Measurements from ENCODE around the gene CEP41. TPM values are rescaled to one million over a fixed set of nuclear protein-coding genes. Genes with fewer than 3 reads are reported as not detected.

The CEP41 gene
- total and polyA plus RNA-seq, 2 experiments from 2014 or later, result 17.4 to 25.0 TPM

GRCh38 chr7:130410868-130411541 is 29.8 kb downstream of the CEP41 start:
- Mint-ChIP-seq H3K36me3 (ENCODE audit: low read depth) (no peaks in the 10 kb centered on the region), H3K27me3 (ENCODE audit: insufficient read depth, low read depth, poor library complexity) (no peaks in the 10 kb centered on the region), H3K27ac (no peak overlapping the region), H3K9me3 (no peaks in the 10 kb centered on the region), H3K4me1 (no peaks in the 10 kb centered on the region), H3K4me3 (no peak overlapping the region)
- Histone ChIP-seq H3K4me2 (no peak overlapping the region), H3K9me2 (ENCODE audit: insufficient read depth) (no peaks in the 10 kb centered on the region), H3K4me3 (no peak overlapping the region), H2AFZ (no peak overlapping the region), H3K4me1 (ENCODE audit: insufficient read depth) (no peaks in the 10 kb centered on the region), H3K79me2 (replicated peaks; ENCODE audit: insufficient read depth) (no peaks in the 10 kb centered on the region), H3F3A (replicated peaks; ENCODE audit: low read depth) (no peaks in the 10 kb centered on the region), H3K36me3 (ENCODE audit: insufficient read depth) (no peaks in the 10 kb centered on the region), H4K20me1 (replicated peaks; ENCODE audit: insufficient read depth) (no peaks in the 10 kb centered on the region), H3K27ac (ENCODE audit: low read depth) (no peak overlapping the region), H3K27me3 (ENCODE audit: insufficient read depth) (no peaks in the 10 kb centered on the region)
- DNase-seq (ENCODE audit: low spot score) (no peak), ATAC-seq (no peak)
- no peak for TF ChIP-seq JUNB (IDR thresholded peaks at IDR 0.05; ENCODE audit: unreplicated experiment)
- no peak for TF ChIP-seq ZNF462 (CRISPR knock-in tag; IDR thresholded peaks at IDR 0.05)
- TF ChIP-seq ETS1 (IDR thresholded peaks at IDR 0.05), result no peak
- no peak for TF ChIP-seq CREB1 (CRISPR knock-in tag; IDR thresholded peaks at IDR 0.05; ENCODE audit: low read depth)
- no peak for TF ChIP-seq EZH2 (IDR thresholded peaks at IDR 0.05; ENCODE audit: low read depth, unreplicated experiment)
- no peak for TF ChIP-seq REST (IDR thresholded peaks at IDR 0.05; ENCODE audit: unreplicated experiment)
- TF ChIP-seq STAT1 (IDR thresholded peaks at IDR 0.05; ENCODE audit: unreplicated experiment), result no peak
- no peak for TF ChIP-seq ZNF331 (CRISPR knock-in tag; IDR thresholded peaks at IDR 0.05; ENCODE audit: low read depth)
- no peak for TF ChIP-seq EZH2phosphoT487 (IDR thresholded peaks at IDR 0.05; ENCODE audit: unreplicated experiment)
- TF ChIP-seq POLR2AphosphoS5 (IDR thresholded peaks at IDR 0.05; ENCODE audit: low read depth), result no peak

Measured in GM23338 (cell line).